ENCODE data around the gene CKB.

The CKB gene

GRCh38 chr14:103483600-103483999, 39.0 kb downstream of the CKB start:
- no peak for DNase-seq

- DNase-seq = no peak
Observed at GRCh38 chr14:103480595-103480994, 42.0 kb downstream of the CKB start.

- no peak for DNase-seq
Observed at GRCh38 chr14:103476631-103477030, 46.0 kb downstream of the CKB start.

- DNase-seq = no peak
Observed at GRCh38 chr14:103476065-103476464, 46.6 kb downstream of the CKB start.

- no peak for DNase-seq
Observed at GRCh38 chr14:103474893-103475292, 47.7 kb downstream of the CKB start.

GRCh38 chr14:103472939-103473338, 49.7 kb downstream of the CKB start:
- DNase-seq = no peak

Data from RPMI8226 (cell line).